ENCODE measurements around the gene TESK1. TPM values are rescaled to one million over a fixed set of nuclear protein-coding genes. Genes with fewer than 3 reads are reported as not detected.
"Not testable (repeated sequence)": the region's sequence is repeated elsewhere in the genome, so short reads cannot be mapped to it uniquely, and the experiment has no call there.

Gene TESK1
- total and polyA plus RNA-seq, 4 donors: 9.0 to 80.8 (median 44.0) TPM

DNA sequence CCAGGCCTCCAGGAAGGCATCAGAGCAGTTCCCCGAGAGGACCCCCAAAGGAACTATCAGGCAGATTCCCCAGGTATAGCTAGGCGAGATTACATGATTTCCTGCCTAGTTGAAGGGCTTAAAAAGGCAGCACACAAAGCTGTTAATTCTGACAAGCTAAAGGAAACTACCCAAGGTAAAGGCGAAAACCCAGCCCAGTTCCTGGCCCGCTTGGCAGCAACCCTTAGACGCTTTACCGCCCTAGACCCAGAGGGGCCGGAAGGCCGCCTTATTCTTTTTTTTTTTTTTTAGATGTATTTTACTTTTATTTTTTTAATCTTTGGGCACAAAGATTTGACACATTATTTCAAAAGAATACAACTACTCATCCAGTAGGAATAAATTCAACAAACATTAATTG, 33.7 kb downstream of the TESK1 start:
- not testable (repeated sequence) for H3K36me3 ChIP-seq (ENCODE audit: control insufficient read depth, insufficient read depth, low read length); DNase-seq (ENCODE audit: low read depth in 4 of 6, low spot score in 6 of 6); H3K4me3 ChIP-seq (ENCODE audit: low read depth, low read length); H3K9me3 ChIP-seq (ENCODE audit: control insufficient read depth, insufficient read depth, low read length); H3K27ac ChIP-seq (ENCODE audit: low read depth, low read length); H3K27me3 ChIP-seq (ENCODE audit: control insufficient read depth, insufficient read depth, low read length); H3K4me1 ChIP-seq (ENCODE audit: control insufficient read depth, insufficient read depth, low read length)
- WGBS (ENCODE audit: insufficient coverage): no CpG with 5 or more reads among the region's 8 CpGs

DNA sequence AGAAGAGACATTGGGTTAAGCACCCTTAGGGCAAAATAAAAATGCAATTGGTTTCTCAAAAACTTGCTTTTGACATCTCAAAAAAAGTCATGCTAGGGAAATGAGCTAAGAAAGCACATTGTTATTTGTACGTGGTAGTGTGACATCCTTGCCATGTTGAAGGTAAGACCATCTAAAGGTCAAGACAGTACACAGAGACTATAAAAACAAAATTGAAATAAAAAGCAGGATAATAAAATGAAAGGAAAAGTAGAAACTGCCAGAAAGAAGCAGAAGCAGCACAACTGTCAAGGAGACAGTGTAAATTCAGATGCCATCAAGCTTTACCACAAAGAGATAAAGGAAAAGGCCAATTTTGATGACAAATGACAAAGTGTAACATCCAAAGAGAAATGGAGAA, 34.2 kb downstream of the TESK1 start:
- DNase-seq (ENCODE audit: low read depth in 4 of 6, low spot score in 6 of 6); H3K27me3 ChIP-seq (ENCODE audit: control insufficient read depth, insufficient read depth, low read length); H3K9me3 ChIP-seq (ENCODE audit: control insufficient read depth, insufficient read depth, low read length); H3K4me1 ChIP-seq (ENCODE audit: control insufficient read depth, insufficient read depth, low read length); H3K36me3 ChIP-seq (ENCODE audit: control insufficient read depth, insufficient read depth, low read length); H3K27ac ChIP-seq (ENCODE audit: low read depth, low read length); H3K4me3 ChIP-seq (ENCODE audit: low read depth, low read length): not testable (repeated sequence)
- no CpG with 5 or more reads among the region's 1 CpG for WGBS (ENCODE audit: insufficient coverage)

DNA sequence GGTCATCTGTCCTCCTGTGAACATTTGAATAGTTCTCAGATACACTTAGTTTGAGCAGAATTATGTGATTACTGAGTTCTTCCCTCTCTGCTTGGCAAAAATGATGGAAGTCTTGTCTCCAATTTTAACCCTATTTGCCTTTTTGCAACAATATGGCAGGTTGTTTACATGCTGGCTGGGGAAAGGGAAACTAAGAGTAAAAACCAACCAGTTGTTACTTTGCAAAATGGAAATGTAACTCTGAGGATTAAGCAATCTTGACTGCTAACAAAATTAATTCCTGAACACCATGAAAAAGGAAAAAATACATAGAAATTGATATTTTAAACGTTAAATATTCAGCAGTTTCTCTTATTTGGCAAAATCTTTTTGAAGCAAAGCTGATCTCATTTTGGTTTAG, 34.6 kb downstream of the TESK1 start:
- H3K36me3 ChIP-seq (ENCODE audit: control insufficient read depth, insufficient read depth, low read length): no peaks in the 10 kb centered on the region
- no peak overlapping the region for H3K27ac ChIP-seq (ENCODE audit: low read depth, low read length)
- no peaks in the 10 kb centered on the region for H3K27me3 ChIP-seq (ENCODE audit: control insufficient read depth, insufficient read depth, low read length)
- no peaks in the 10 kb centered on the region for H3K9me3 ChIP-seq (ENCODE audit: control insufficient read depth, insufficient read depth, low read length)
- WGBS (ENCODE audit: insufficient coverage): no CpG with 5 or more reads among the region's 1 CpG
- no peaks in the 10 kb centered on the region for H3K4me1 ChIP-seq (ENCODE audit: control insufficient read depth, insufficient read depth, low read length)
- no peak for DNase-seq (ENCODE audit: low read depth in 4 of 6, low spot score in 6 of 6)
- H3K4me3 ChIP-seq (ENCODE audit: low read depth, low read length): no peak overlapping the region

DNA sequence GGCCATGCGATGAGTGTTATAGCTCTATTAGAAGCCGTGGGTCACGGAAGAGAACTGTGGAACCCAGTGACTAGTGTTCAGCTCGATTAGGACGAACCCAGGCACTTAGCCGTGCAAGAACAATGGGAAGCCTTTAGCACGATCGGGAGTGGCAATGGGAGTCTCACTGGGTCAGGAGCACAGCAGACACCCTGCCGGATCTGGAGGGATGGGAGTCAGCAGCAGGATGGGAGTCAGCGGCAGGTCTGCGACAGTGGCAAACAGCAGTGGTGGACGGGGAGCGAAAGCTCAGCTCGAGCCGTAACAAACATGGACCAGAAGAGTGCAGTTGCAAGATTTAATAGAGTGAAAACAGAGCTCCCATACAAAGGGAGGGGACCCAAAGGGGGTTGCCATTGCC, 35.4 kb downstream of the TESK1 start:
- H3K27ac ChIP-seq (ENCODE audit: low read depth, low read length); H3K4me1 ChIP-seq (ENCODE audit: control insufficient read depth, insufficient read depth, low read length); H3K4me3 ChIP-seq (ENCODE audit: low read depth, low read length); H3K36me3 ChIP-seq (ENCODE audit: control insufficient read depth, insufficient read depth, low read length); H3K27me3 ChIP-seq (ENCODE audit: control insufficient read depth, insufficient read depth, low read length); H3K9me3 ChIP-seq (ENCODE audit: control insufficient read depth, insufficient read depth, low read length); DNase-seq (ENCODE audit: low read depth in 4 of 6, low spot score in 6 of 6): not testable (repeated sequence)
- WGBS (ENCODE audit: insufficient coverage): 94% methylated on average over 12 of the region's 15 CpGs

DNA sequence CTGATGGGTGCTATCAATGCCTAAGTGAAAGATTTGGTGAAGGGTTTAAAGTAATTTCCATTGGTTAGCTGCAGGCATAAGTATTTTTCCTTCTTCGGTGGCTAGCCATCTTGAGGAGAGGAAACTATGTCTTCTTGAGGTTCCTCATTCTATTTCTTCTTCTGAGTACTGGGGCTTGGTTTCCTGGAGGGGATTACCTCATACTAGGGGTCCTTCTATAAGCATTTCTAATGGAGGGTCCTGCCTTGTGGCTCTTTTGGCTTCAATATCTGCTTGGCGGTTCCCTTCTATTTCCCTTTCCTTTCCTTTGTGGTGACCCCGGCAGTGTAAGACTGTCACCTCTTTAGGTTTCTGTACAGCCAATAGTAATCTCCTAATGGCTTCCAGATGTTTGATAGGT, 36.4 kb downstream of the TESK1 start:
- DNase-seq (ENCODE audit: low read depth in 4 of 6, low spot score in 6 of 6); H3K36me3 ChIP-seq (ENCODE audit: control insufficient read depth, insufficient read depth, low read length): not testable (repeated sequence)
- no CpG with 5 or more reads among the region's 3 CpGs for WGBS (ENCODE audit: insufficient coverage)

DNA sequence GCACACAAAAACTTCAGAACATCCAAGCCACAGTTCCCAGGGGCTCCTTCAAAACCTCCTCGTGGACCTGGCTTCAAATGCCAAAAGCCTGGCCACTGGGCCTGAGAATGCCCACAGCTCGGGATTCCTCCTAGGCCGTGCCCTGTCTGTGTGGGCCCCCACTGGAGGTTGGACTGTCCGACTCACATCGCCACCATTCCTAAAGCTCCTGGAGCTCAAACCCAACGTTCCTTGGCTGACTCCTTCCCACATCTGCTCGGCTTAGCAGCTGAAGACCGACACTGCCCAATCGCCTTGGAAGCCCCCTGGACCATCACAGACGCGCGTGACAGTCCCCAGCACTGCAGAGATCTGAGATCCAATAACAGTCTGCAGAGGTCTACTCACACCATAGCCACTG, 38.0 kb downstream of the TESK1 start:
- Histone ChIP-seq H3K4me1 (ENCODE audit: control insufficient read depth, insufficient read depth, low read length) (peaks cover 19% of the 10 kb centered on the region), H3K27ac (ENCODE audit: low read depth, low read length) (no peak overlapping the region), H3K36me3 (ENCODE audit: control insufficient read depth, insufficient read depth, low read length) (no peaks in the 10 kb centered on the region), H3K9me3 (ENCODE audit: control insufficient read depth, insufficient read depth, low read length) (no peaks in the 10 kb centered on the region), H3K4me3 (ENCODE audit: low read depth, low read length) (no peak overlapping the region), H3K27me3 (ENCODE audit: control insufficient read depth, insufficient read depth, low read length) (no peaks in the 10 kb centered on the region)
- no peak for DNase-seq (ENCODE audit: low read depth in 4 of 6, low spot score in 6 of 6)
- WGBS (ENCODE audit: insufficient coverage): 93% methylated on average over 12 of the region's 12 CpGs

More for the DNA sequence above, 36.4 kb downstream of the TESK1 start:
- H3K27me3 ChIP-seq (ENCODE audit: control insufficient read depth, insufficient read depth, low read length); H3K4me1 ChIP-seq (ENCODE audit: control insufficient read depth, insufficient read depth, low read length); H3K27ac ChIP-seq (ENCODE audit: low read depth, low read length); H3K4me3 ChIP-seq (ENCODE audit: low read depth, low read length); H3K9me3 ChIP-seq (ENCODE audit: control insufficient read depth, insufficient read depth, low read length): not testable (repeated sequence)

DNA sequence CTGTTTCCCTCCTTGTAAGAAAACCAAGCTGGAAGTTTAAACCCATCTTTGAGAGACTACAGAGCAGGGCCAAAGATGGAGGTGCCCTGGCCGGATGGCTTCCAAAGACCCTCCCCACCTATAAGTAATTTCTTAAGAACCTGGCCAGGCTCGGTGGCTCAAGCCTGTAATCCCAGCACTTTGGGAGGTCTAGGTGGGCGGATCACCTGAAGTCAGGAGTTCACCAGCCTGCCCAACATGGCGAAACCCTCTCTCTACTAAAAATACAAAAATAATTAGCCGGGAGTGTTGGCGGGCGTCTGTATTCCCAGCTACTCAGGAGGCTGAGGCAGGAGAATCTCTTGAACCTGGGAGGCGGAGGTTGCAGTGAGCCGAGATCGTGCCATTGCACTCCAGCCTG, 40.7 kb downstream of the TESK1 start:
- not testable (repeated sequence) for H3K36me3 ChIP-seq (ENCODE audit: control insufficient read depth, insufficient read depth, low read length)

DNA sequence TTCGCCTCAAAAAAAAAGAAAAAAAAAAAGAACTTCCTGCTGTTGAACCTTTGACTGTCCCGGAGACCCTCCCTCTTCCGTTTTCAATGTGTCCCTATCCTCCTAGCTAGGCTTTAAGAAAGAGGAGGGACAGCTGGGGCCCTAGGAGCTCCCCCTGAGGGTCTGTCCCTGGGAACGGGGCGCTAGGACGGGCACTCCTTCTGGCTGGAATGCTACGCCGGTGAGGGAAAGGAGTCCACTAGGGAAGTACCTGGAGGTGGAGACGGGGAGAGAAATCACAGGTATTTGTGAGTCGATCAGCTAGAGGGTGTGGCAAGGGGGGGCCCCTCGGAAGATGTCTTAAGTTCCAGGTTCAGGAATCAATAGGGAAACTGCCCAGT, 41.1 kb downstream of the TESK1 start:
- Histone ChIP-seq H3K27ac (ENCODE audit: low read depth, low read length) (peak overlapping the region; percentile 83), H3K27me3 (ENCODE audit: control insufficient read depth, insufficient read depth, low read length) (no peaks in the 10 kb centered on the region), H3K4me1 (ENCODE audit: control insufficient read depth, insufficient read depth, low read length) (peaks cover 19% of the 10 kb centered on the region), H3K36me3 (ENCODE audit: control insufficient read depth, insufficient read depth, low read length) (no peaks in the 10 kb centered on the region), H3K4me3 (ENCODE audit: low read depth, low read length) (peak overlapping the region; percentile 82), H3K9me3 (ENCODE audit: control insufficient read depth, insufficient read depth, low read length) (no peaks in the 10 kb centered on the region)
- peak in 1 of 6 donors; percentile 62 for DNase-seq (ENCODE audit: low read depth in 4 of 6, low spot score in 6 of 6)
- WGBS (ENCODE audit: insufficient coverage): 5% methylated on average over 10 of the region's 11 CpGs

More for the DNA sequence above, 40.7 kb downstream of the TESK1 start:
- Histone ChIP-seq H3K27ac (ENCODE audit: low read depth, low read length) (peak overlapping the region; percentile 83), H3K4me1 (ENCODE audit: control insufficient read depth, insufficient read depth, low read length) (peaks cover 19% of the 10 kb centered on the region), H3K4me3 (ENCODE audit: low read depth, low read length) (peak overlapping the region; percentile 82)
- DNase-seq (ENCODE audit: low read depth in 4 of 6, low spot score in 6 of 6); H3K9me3 ChIP-seq (ENCODE audit: control insufficient read depth, insufficient read depth, low read length); H3K27me3 ChIP-seq (ENCODE audit: control insufficient read depth, insufficient read depth, low read length): not testable (repeated sequence)
- whole genome bisulfite sequencing (ENCODE audit: insufficient coverage): 75% methylated on average over 4 of the region's 10 CpGs

DNA sequence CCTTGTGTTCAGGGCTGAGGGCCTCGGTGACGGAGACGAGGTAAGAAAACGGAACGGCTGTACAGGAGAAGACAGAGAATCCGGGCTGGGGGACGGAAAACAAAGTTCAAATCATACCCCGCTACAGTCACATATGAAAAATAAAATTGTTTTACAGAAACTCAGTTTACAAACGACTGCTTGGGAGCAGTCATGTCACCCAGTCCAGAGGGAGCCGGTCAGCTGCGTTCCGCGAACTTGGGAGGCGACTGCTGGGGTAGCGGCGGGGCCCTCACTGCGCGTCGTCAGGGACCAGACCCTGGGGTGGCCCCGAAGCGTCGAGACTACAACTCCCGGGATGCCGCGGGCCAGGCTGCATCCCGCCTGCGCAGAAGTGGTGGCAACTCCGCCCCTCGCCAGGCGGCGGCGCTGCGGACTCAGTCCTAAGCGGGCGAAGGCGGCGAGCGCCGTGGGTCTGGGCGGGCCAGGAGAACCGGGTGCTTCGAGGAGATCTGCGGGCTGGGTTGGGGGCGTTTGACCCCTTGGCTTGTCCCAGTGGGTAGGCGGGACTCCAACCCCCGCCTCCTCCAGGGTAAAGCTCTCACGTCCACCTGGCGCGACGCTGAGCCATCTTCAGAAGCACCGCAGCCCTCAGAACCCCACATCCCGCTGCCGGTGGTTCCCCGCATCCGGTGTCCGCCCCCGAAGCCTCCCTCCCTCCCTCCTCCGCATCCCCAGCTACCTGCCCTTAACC, 41.6 kb downstream of the TESK1 start:
- 0% methylated on average over 47 of the region's 58 CpGs for WGBS (ENCODE audit: insufficient coverage)
- Histone ChIP-seq H3K27me3 (ENCODE audit: control insufficient read depth, insufficient read depth, low read length) (no peaks in the 10 kb centered on the region), H3K27ac (ENCODE audit: low read depth, low read length) (peak overlapping the region; percentile 83), H3K4me1 (ENCODE audit: control insufficient read depth, insufficient read depth, low read length) (peaks cover 19% of the 10 kb centered on the region), H3K36me3 (ENCODE audit: control insufficient read depth, insufficient read depth, low read length) (no peaks in the 10 kb centered on the region), H3K9me3 (ENCODE audit: control insufficient read depth, insufficient read depth, low read length) (no peaks in the 10 kb centered on the region), H3K4me3 (ENCODE audit: low read depth, low read length) (peak overlapping the region; percentile 82)
- peak; percentile 82 to 97 (median 88) for DNase-seq (ENCODE audit: low read depth in 4 of 6, low spot score in 6 of 6)
